Amniotic epithelial cell (primary cell): Measurements from ENCODE around the gene F12.

Experiments
- DNase-seq: peaks from one replicate; pipeline ENCODE4 v3.0.0-alpha.2; 2010; ENCODE audit warnings: low read depth

Gene F12

GRCh38 chr5:177412603-177413233 is 3.4 kb upstream of the F12 start:
- no peak for DNase-seq

GRCh38 chr5:177410575-177410974 is 1.2 kb upstream of the F12 start:
- DNase-seq = no peak

DNA sequence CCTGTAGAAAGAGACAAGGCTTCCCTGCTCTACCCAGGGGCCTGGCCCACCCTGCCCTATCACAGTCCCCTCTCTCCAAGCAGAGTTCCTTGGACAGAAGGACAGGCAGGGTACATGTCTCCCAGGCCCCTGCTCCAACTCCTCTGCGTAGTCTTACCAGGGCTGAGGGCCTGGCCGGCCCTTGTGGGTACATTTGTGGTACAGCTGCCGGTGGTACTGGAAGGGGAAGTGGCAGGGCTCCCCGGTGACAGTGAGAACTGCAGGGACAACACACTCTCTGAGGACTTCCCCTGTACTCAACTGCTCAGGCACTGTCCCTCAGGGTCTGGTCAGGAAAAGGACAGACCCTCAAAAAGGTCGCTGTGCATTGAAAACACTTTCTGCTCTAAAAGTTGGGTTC is 3.6 kb downstream of the F12 start:
- DNase-seq = no peak

- no peak for DNase-seq
These were observed 4.1 kb downstream of the F12 start for GRCh38 chr5:177405312-177405711.

DNA sequence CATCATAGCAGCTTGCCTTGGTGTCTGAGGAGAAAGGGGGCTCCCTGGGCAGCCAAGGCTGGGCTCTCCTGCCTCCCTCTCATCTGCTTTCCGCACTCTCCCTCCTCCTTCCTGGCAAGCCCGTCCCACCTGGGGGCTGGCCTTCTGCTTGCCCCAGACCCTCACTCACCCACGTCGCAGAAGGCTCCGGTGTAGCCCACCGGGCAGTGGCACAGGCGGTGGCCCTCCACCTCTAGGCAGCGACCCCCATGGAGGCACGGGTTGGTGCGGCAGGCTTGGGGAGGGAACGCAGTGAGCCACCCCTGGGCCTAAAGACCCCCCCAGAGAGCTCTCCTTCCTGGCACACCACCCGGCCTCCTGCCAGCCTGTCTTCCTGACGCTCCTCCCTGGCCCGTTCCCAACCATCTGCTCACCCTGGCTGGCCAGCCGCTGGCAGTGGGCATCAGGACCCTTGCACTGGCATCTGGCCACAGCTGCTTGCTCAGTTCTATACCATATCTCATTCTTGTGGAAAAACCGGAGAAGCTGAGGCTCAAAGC is 4.7 kb downstream of the F12 start:
- DNase-seq = no peak

GRCh38 chr5:177403792-177404640 is 5.3 kb downstream of the F12 start:
- peak; percentile 65 for DNase-seq

GRCh38 chr5:177403102-177403791 is 6.1 kb downstream of the F12 start:
- no peak for DNase-seq

- peak; percentile 64 for DNase-seq
These were observed 6.9 kb downstream of the F12 start for GRCh38 chr5:177402271-177403043.

GRCh38 chr5:177399997-177400868 is 9.1 kb downstream of the F12 start, which contains the start of gene PFN3:
TSS of gene PFN3 (minus strand) at chr5:177400661. CDS start at chr5:177400576, 85 bp downstream.
- DNase-seq = peak; percentile 47

GRCh38 chr5:177397875-177398390 is 11.4 kb downstream of the F12 start:
- DNase-seq = no peak

DNA sequence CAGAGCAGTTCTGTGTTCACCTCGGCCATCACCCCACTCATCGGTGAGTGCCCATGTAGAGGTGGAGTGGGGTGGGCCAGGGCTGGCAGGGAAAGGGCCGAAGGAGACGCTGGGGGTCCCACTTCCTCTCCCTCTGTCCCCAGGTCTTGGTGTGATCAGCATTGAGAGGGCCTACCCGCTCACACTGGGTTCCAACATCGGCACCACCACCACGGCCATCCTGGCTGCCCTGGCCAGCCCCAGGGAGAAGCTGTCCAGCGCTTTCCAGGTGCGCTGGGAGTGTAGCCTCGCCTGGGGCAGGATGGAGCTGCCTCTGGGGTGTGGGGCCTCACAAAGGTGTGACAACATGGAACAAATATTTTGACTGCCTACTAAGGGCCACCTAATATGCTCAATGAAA is 12.6 kb downstream of the F12 start:
- DNase-seq = no peak

DNA sequence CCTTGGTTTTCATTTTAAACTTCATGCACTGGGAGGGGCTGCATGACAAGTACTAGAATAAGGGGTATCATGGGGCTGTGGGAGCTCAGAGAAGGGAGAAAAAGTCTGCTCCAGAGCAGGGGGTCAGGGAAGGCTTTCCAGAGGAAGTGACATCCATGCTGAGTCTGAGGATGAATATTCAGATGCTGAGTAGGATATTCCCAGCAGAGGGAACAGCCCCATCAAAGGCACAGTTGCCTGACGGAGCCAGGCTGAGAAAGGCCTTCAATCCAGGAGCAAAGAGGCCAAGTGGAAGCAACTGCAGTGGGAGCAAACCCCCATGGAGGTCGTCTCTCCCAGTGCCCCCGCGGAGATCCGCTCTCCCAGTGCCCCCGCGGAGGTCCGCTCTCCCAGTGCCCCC is 13.3 kb downstream of the F12 start:
- DNase-seq = no peak

- DNase-seq = no peak
These were observed 15.4 kb downstream of the F12 start for GRCh38 chr5:177393990-177394389.

GRCh38 chr5:177393206-177393765 is 16.1 kb downstream of the F12 start:
- no peak for DNase-seq

- DNase-seq = no peak
These were observed 16.6 kb downstream of the F12 start for GRCh38 chr5:177392765-177393164.

DNA sequence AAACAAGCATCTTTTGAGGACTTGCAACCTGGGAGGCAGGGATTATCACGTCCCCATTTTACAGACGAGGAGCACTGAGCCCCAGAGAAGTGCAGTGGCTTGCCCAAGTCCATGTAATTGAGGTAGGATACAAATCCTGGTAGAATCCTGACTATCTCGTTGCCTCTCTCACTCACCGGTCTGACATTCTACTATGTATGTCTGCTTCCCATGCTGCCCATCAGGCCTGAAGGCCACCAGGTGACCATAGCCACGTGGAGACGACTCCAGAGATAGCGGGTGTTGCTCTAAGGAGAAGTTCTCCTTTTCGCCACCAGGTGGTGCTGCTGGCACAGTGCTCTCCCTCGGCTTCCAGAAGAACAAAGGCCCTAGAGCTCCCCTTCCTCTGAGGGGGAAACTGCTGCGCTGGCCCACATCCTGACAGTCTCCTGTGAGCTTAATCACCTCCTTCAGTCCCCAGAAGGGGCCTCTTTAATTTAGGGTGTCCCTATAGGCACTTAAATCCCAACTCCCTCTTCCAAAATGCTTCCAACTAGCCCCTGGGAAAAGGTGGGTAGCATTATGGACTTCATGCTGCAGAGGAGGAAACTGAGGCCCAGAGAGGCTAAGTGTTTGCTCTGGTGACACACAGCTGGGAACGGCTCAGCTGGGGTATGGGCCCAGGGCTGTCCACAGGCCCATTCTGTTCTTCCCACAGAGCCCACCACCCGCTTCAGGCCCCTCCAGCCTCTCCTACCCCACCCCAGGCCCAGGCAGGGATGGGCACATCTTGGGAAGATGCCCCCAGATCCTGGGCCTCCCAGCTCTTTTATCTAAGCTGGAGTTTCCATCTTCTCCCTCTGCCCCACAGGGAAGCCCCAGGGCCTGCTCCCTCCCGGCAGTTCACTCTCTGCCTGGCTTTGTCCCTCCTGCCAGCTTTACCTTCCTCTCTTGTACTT is 18.7 kb downstream of the F12 start:
- peak; percentile 71 for DNase-seq

GRCh38 chr5:177389241-177390169 is 19.9 kb downstream of the F12 start:
- peak; percentile 93 for DNase-seq

GRCh38 chr5:177388521-177389052 is 20.8 kb downstream of the F12 start:
- no peak for DNase-seq
